ENCODE results near the gene PLEKHG4B. TPM values are rescaled to one million over a fixed set of nuclear protein-coding genes. Genes with fewer than 3 reads are reported as not detected.
"Not testable (repeated sequence)": the region's sequence is repeated elsewhere in the genome, so short reads cannot be mapped to it uniquely, and the experiment has no call there.

PLEKHG4B gene
- polyA plus RNA-seq, 1 donor from 2014 or later = not detected

GRCh38 chr5:159448-160172 is 67.6 kb downstream of the PLEKHG4B start:
- H3K27me3 Mint-ChIP-seq = peaks cover 9% of the 10 kb centered on the region
- H3K27ac Mint-ChIP-seq = no peak overlapping the region

DNA sequence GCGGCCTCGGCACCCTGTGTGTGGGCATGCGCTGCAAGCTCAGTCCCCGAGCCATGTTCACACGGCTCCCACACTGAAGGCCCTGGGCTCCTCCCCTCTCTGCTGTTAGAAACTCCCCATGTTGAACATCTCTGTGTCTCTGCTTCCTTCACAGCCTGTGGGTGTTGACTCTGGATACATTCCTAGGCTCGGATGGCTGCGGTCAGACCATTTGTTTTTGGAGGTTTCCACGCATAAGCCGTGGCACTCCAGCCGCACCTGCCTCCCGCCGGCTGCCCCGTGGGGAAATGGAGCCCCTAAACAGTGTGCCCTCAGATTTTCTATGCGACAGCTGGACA is 68.2 kb downstream of the PLEKHG4B start:
- no peaks in the 10 kb centered on the region for H3K9me3 Mint-ChIP-seq
- H3K27ac Mint-ChIP-seq = no peak overlapping the region
- no peaks in the 10 kb centered on the region for H3K36me3 Mint-ChIP-seq
- H3K4me1 Mint-ChIP-seq = peaks cover 0 to 2% (median 0%) of the 10 kb centered on the region in 3 donors
- peaks cover 9% of the 10 kb centered on the region for H3K27me3 Mint-ChIP-seq
- no peak overlapping the region for H3K4me3 Mint-ChIP-seq

More at GRCh38 chr5:159448-160172, 67.6 kb downstream of the PLEKHG4B start:
- no peaks in the 10 kb centered on the region for H3K36me3 Mint-ChIP-seq
- no peak overlapping the region for H3K4me3 Mint-ChIP-seq
- no peaks in the 10 kb centered on the region for H3K9me3 Mint-ChIP-seq
- peaks cover 0 to 2% (median 0%) of the 10 kb centered on the region in 3 donors for H3K4me1 Mint-ChIP-seq

DNA sequence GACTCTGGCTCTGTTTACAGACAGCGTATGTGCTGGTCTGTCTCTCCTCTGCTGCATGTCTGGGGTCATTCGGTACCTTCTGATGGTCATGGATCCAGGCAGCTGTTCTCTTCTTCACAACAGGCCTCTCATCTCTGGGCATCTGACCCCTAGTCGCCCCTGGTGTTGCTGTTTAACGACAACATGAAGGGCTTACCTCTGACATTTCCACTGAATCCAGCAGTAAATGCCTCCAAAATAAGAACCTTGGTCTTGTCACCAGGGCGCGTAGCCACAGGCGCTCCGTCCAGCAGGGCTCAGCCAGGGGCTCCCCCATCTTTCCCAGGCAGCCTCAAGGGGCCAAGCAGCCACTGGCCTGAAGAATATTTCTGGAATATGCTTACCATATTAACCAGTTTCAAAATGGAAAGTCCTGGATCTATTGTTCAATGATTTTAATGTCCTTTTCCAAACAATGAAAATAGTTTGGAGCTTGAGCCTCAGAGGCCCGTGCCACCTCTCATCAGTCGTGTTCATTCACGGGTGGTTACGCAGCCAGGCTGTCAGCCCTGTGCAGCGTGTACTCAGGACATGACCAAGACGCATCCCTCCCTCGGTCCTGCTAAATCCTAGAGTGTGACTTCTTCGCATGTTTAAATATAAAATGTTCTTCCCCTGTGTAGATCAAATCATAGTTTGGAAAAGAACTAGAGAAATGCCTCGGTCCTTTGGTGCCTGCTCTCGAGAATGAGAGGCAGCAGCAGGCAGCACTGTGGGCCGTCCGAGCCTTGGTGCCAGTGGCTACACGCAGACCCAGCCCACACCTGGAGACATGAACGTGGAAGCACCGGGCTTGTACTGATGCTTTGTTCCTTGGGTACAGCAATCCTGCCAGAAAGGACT is 69.2 kb downstream of the PLEKHG4B start:
- Mint-ChIP-seq H3K4me1 (peaks cover 0 to 2% (median 0%) of the 10 kb centered on the region in 3 donors), H3K36me3 (no peaks in the 10 kb centered on the region), H3K27me3 (peaks cover 9% of the 10 kb centered on the region), H3K9me3 (no peaks in the 10 kb centered on the region), H3K4me3 (no peak overlapping the region), H3K27ac (no peak overlapping the region)

- Mint-ChIP-seq H3K27me3 (peaks cover 7% of the 10 kb centered on the region), H3K36me3 (no peaks in the 10 kb centered on the region), H3K4me1 (peaks cover 0 to 2% (median 0%) of the 10 kb centered on the region in 3 donors), H3K27ac (no peak overlapping the region), H3K9me3 (no peaks in the 10 kb centered on the region), H3K4me3 (no peak overlapping the region)
These were observed 69.8 kb downstream of the PLEKHG4B start for GRCh38 chr5:161803-162110.

DNA sequence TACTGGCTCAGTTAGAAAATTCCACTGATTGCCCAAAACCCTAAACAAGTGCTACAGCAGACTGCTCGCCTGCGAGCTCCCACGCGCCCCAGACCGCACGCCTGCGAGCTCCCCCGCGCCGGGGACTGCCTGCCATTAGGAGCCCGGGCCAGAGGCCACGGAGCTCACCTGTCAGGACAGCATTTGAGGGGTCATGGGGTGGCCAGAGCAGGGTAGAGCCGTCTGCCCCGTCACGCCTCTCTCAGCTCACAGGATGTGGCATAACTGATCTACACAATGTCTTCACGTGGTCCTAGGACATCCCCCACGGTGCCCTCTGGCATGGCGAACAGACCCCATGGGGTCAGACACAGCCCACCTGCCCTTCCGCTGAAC is 70.2 kb downstream of the PLEKHG4B start:
- Mint-ChIP-seq H3K27me3 (peaks cover 7% of the 10 kb centered on the region), H3K27ac (no peak overlapping the region), H3K4me3 (no peak overlapping the region), H3K9me3 (no peaks in the 10 kb centered on the region), H3K4me1 (peaks cover 0 to 2% (median 0%) of the 10 kb centered on the region in 3 donors), H3K36me3 (no peaks in the 10 kb centered on the region)

DNA sequence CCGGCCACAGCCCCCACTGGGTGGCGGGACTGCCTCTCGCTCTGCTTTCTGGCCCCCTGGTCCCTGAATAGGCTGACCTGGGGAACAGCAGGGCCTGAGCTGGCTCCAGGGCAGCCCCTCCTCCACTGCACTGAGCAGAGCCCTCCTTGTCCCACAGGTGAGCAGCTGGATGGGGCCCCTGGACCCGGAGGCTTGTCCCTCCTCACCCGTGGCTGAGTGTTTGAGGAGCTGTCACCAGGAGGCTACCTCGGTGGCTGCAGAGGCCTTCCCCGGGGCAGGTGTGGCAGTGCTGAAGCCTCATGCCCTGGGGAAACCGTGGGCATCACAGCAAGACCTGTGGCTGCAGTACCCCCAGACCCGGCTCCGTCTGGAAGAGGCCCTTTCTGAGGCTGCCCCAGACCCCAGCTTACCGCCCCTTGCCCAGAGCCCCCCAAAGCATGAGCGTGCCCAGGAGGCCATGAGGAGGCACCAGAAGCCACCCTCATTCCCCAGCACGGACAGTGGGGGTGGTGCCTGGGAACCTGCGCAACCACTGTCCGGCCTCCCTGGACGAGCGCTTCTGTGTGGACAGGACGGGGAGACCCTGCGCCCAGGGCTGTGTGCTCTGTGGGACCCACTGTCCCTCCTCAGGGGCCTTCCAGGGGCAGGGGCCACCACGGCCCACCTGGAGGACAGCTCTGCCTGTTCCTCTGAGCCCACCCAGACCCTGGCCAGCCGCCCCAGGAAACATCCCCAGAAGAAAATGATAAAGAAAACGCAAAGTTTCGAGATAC is 70.8 kb downstream of the PLEKHG4B start:
- no peaks in the 10 kb centered on the region for H3K36me3 Mint-ChIP-seq
- H3K27me3 Mint-ChIP-seq = peaks cover 7% of the 10 kb centered on the region
- H3K4me1 Mint-ChIP-seq = peaks cover 0 to 2% (median 0%) of the 10 kb centered on the region in 3 donors
- no peak overlapping the region for H3K27ac Mint-ChIP-seq
- H3K4me3 Mint-ChIP-seq = no peak overlapping the region
- H3K9me3 Mint-ChIP-seq = no peaks in the 10 kb centered on the region

GRCh38 chr5:163338-163620 is 71.3 kb downstream of the PLEKHG4B start:
- H3K4me3 Mint-ChIP-seq = no peak overlapping the region
- H3K27me3 Mint-ChIP-seq = peaks cover 7% of the 10 kb centered on the region
- no peak overlapping the region for H3K27ac Mint-ChIP-seq
- H3K36me3 Mint-ChIP-seq = no peaks in the 10 kb centered on the region
- H3K4me1 Mint-ChIP-seq = peaks cover 0 to 2% (median 0%) of the 10 kb centered on the region in 3 donors
- H3K9me3 Mint-ChIP-seq = no peaks in the 10 kb centered on the region

DNA sequence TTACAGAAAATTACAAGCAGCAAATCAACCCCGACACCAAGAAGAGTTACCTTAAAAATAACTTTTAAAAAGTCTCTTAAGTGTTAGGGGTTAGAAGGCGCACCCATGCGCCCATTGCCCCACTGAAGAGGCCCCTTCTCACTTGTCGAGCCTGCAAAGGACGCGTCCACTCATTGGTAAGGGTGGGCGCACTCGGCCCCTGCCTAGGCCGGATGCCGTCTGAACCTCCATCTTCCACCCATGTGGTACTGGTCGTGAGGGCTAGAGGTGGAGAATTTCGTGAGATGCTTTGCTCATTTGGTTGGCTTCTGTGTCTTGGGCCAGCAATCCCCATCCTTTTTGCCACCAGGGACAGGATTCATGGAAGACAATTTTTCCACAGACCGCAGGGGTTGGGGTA is 71.9 kb downstream of the PLEKHG4B start:
- Mint-ChIP-seq H3K4me3 (no peak overlapping the region), H3K27ac (no peak overlapping the region), H3K4me1 (peaks cover 0 to 2% (median 0%) of the 10 kb centered on the region in 3 donors), H3K36me3 (no peaks in the 10 kb centered on the region), H3K27me3 (peaks cover 4% of the 10 kb centered on the region), H3K9me3 (no peaks in the 10 kb centered on the region)

DNA sequence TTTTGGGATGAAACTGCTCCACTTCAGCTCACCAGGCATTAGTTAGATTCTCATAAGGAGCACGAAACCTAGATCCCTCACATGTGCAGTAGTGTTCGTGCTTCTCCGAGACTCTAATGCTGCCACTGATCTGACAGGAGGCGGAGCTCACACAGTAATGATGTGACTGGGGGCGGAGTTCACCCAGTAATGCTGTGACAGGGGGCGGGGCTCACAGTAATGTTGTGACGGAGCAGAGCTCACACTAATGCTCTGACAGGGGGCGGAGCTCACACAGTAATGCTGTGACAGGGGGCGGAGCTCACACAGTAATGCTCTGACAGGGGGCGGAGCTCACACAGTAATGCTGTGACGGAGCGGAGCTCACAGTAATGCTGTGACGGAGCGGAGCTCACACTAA is 72.3 kb downstream of the PLEKHG4B start:
- Mint-ChIP-seq H3K9me3 (no peaks in the 10 kb centered on the region), H3K27ac (no peak overlapping the region), H3K27me3 (peaks cover 3% of the 10 kb centered on the region)

DNA sequence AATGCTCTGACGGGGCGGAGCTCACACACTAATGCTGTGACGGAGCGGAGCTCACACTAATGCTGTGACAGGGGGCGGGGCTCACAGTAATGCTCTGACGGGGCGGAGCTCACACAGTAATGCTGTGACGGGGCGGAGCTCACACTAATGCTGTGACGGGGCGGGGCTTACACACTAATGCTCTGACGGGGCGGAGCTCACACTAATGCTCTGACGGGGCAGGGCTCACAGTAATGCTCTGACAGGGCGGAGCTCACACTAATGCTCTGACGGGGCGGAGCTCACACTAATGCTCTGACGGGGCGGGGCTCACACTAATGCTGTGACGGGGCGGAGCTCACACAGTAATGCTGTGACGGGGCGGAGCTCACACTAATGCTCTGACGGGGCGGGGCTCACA is 72.8 kb downstream of the PLEKHG4B start:
- H3K9me3 Mint-ChIP-seq, H3K27ac Mint-ChIP-seq, H3K36me3 Mint-ChIP-seq, H3K4me3 Mint-ChIP-seq, H3K4me1 Mint-ChIP-seq, H3K27me3 Mint-ChIP-seq: not testable (repeated sequence)

More for the DNA sequence above, 72.3 kb downstream of the PLEKHG4B start:
- Mint-ChIP-seq H3K4me3 (no peak overlapping the region), H3K4me1 (peaks cover 0 to 2% (median 0%) of the 10 kb centered on the region in 3 donors), H3K36me3 (no peaks in the 10 kb centered on the region)

DNA sequence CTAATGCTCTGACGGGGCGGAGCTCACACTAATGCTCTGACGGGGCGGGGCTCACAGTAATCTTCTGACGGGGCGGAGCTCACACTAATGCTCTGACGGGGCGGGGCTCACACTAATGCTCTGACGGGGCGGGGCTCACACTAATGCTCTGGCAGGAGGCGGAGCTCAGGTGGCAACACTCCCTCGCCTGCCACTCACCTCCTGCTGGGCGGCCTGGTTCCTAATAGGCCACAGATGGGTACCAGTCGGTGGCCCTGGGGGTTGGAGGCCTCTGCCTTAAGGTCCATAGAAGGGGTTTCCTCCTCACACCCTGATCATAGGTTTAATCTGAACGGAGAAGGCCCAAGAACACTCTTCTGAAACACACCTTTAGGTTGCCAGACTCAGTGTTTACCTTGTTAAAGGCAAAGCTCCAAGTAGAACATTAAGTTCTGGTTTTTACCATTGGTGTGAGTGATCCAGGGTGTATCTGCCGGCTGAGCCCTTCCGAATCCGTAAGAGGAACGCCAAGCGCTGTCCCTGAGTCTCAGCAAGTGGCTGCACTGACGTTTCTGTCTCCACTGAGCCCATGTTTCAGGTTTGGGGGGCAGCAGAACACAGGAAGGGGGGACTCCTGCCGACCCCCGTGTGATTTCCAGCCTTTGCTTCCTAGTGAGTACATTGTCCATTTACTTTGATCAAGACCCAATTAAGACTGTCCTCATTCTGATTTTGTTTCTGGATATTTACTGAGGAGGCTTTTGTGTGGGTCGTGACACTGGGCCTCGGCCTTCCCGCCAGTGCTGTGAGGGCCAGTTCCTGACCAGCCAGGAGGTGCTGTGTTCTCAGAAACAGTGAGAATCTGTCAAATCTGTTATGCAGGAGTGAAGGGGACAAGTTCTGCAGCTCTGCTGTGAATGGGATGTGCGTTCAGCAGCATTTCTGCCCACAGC is 74.7 kb downstream of the PLEKHG4B start:
- Mint-ChIP-seq H3K36me3 (no peaks in the 10 kb centered on the region), H3K9me3 (no peaks in the 10 kb centered on the region), H3K27me3 (no peaks in the 10 kb centered on the region), H3K4me1 (peaks cover 0 to 2% (median 0%) of the 10 kb centered on the region in 3 donors), H3K4me3 (no peak overlapping the region), H3K27ac (no peak overlapping the region)

- Mint-ChIP-seq H3K36me3 (no peaks in the 10 kb centered on the region), H3K27me3 (no peaks in the 10 kb centered on the region), H3K9me3 (no peaks in the 10 kb centered on the region), H3K27ac (no peak overlapping the region), H3K4me3 (no peak overlapping the region), H3K4me1 (peaks cover 0 to 2% (median 0%) of the 10 kb centered on the region in 3 donors)
These were observed 75.5 kb downstream of the PLEKHG4B start for GRCh38 chr5:167511-167910.

DNA sequence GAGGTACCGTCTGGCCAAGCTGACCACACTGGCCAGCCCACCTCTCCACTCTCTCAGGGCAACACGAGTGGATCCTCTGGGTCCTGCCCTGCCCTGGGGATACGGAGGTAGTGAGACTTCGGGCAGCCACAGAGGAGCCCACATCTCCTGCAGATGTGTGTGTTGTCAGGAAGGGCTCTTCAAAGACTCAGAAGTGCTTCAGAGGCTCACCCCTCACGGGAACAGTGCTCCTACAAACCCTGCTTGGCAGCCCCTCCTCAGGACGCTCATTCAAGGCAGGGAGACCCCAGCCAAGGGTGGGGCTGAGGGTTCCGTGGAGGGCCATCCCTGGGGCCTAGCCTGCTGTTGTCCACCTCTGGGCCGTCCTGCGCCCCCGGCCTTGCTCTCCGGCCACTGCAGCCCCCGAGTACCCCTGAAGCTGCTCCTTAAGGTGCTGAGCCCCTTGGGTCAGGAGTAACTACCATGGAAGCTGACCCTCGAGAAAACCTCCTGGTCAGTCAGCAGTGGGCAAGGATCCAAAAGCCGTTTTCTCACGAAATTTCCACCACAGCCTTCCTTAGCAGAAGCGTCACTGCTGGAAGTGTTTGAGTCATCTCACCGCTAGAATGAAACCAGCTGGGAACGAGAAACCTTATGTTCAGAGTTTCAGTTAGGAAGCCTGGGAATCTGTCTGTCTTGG is 76.2 kb downstream of the PLEKHG4B start:
- H3K27ac Mint-ChIP-seq = no peak overlapping the region
- peaks cover 4% of the 10 kb centered on the region for H3K27me3 Mint-ChIP-seq
- H3K9me3 Mint-ChIP-seq = no peaks in the 10 kb centered on the region
- peaks cover 0 to 2% (median 0%) of the 10 kb centered on the region in 3 donors for H3K4me1 Mint-ChIP-seq
- H3K4me3 Mint-ChIP-seq = no peak overlapping the region
- no peaks in the 10 kb centered on the region for H3K36me3 Mint-ChIP-seq

DNA sequence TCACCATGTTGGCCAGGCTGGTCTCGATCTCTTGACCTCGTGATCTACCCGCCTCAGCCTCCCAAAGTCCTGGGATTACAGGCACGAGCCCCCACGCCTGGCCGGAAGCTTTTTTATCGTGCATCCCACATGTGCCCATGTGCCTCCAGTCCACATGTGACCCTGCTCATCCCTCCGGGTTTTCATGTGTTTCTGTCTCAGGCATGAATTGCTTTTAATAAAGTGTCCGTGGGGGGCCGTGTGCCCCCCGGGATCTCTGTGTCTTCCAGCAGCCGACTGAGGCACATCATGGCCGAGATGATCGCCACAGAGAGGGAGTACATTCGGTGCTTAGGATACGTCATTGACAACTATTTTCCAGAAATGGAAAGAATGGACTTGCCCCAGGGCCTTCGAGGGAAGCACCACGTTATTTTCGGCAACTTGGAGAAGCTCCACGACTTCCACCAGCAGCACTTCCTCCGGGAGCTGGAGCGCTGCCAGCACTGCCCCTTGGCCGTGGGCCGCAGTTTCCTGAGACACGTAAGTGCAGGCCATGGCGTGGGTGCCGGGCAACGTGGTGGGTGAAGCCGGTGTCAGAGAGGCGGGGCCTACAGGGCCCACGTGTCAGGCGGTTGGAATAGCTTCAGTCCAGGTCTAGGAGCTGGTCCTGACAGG is 77.2 kb downstream of the PLEKHG4B start:
- Mint-ChIP-seq H3K36me3 (no peaks in the 10 kb centered on the region), H3K4me1 (peaks cover 0 to 2% (median 0%) of the 10 kb centered on the region in 3 donors), H3K4me3 (no peak overlapping the region), H3K27me3 (peaks cover 8% of the 10 kb centered on the region), H3K9me3 (no peaks in the 10 kb centered on the region), H3K27ac (no peak overlapping the region)

All from IgD-negative memory B cell (primary cell).